Ammon's horn (tissue), 1 donor: Measurements from ENCODE around the gene CA7.
"Not testable (repeated sequence)": the region's sequence is repeated elsewhere in the genome, so short reads cannot be mapped to it uniquely, and the experiment has no call there.

Experiments used
- DNase-seq: peaks from one replicate; pipeline ENCODE4 v3.0.0-alpha.2; 2016; ENCODE audit warnings: low spot score

Gene CA7

GRCh38 chr16:66873685-66874055, 29.5 kb downstream of the CA7 start:
- no peak for DNase-seq

GRCh38 chr16:66874079-66874775, 30.0 kb downstream of the CA7 start:
- DNase-seq: no peak

GRCh38 chr16:66878067-66878466, 33.9 kb downstream of the CA7 start:
- DNase-seq: no peak

GRCh38 chr16:66880288-66881013, 36.2 kb downstream of the CA7 start, which contains the start of gene PDP2:
Gene PDP2, plus strand, starts transcription at chr16:66880515. Its CDS starts 3,770 bp downstream, at chr16:66884285.
- peak; percentile 96 for DNase-seq

- DNase-seq: no peak
Observed at GRCh38 chr16:66881014-66881417, 36.8 kb downstream of the CA7 start.

GRCh38 chr16:66881560-66881959, 37.3 kb downstream of the CA7 start:
- no peak for DNase-seq

- DNase-seq: no peak
Observed at GRCh38 chr16:66881964-66882508, 37.8 kb downstream of the CA7 start.

- no peak for DNase-seq
Observed at GRCh38 chr16:66882702-66883101, 38.5 kb downstream of the CA7 start.

- no peak for DNase-seq
Observed at GRCh38 chr16:66885491-66885890, 41.3 kb downstream of the CA7 start.

GRCh38 chr16:66886321-66886720, 42.1 kb downstream of the CA7 start:
- DNase-seq: no peak

- DNase-seq: no peak
Observed at GRCh38 chr16:66886914-66887313, 42.7 kb downstream of the CA7 start.

- DNase-seq: no peak
Observed at GRCh38 chr16:66888647-66889615, 44.7 kb downstream of the CA7 start.

GRCh38 chr16:66889622-66890021, 45.4 kb downstream of the CA7 start:
- no peak for DNase-seq

- DNase-seq: no peak
Observed at GRCh38 chr16:66890799-66891198, 46.6 kb downstream of the CA7 start.

- DNase-seq: no peak
Observed at GRCh38 chr16:66891360-66891759, 47.1 kb downstream of the CA7 start.

GRCh38 chr16:66891797-66892196, 47.6 kb downstream of the CA7 start:
- DNase-seq: no peak

GRCh38 chr16:66894055-66894454, 49.8 kb downstream of the CA7 start:
- DNase-seq: no peak

GRCh38 chr16:66894948-66895688, 50.9 kb downstream of the CA7 start:
- DNase-seq: peak; percentile 93

GRCh38 chr16:66895689-66895979, 51.4 kb downstream of the CA7 start:
- no peak for DNase-seq

GRCh38 chr16:66895999-66896398, 51.8 kb downstream of the CA7 start:
- DNase-seq: no peak

- not testable (repeated sequence) for DNase-seq
Observed at GRCh38 chr16:66896682-66897081, 52.5 kb downstream of the CA7 start.

- DNase-seq: no peak
Observed at GRCh38 chr16:66898207-66898606, 54.0 kb downstream of the CA7 start.
